ENCODE results near the gene SUPT6H. TPM values are rescaled to one million over a fixed set of nuclear protein-coding genes. Genes with fewer than 3 reads are reported as not detected.

The SUPT6H gene
- total RNA-seq, 1 donor from 2014 or later: 62.4 TPM

GRCh38 chr17:28698253-28698941, 36.4 kb downstream of the SUPT6H start:
- Histone ChIP-seq H3K27me3 (no peaks in the 10 kb centered on the region), H3K4me1 (no peaks in the 10 kb centered on the region), H3K27ac (no peak overlapping the region), H3K9me3 (no peaks in the 10 kb centered on the region), H3K36me3 (peaks cover 98% of the 10 kb centered on the region), H3K4me3 (no peak overlapping the region)
- DNase-seq (no peak), ATAC-seq (no peak)
- TF ChIP-seq, protein P1, sequence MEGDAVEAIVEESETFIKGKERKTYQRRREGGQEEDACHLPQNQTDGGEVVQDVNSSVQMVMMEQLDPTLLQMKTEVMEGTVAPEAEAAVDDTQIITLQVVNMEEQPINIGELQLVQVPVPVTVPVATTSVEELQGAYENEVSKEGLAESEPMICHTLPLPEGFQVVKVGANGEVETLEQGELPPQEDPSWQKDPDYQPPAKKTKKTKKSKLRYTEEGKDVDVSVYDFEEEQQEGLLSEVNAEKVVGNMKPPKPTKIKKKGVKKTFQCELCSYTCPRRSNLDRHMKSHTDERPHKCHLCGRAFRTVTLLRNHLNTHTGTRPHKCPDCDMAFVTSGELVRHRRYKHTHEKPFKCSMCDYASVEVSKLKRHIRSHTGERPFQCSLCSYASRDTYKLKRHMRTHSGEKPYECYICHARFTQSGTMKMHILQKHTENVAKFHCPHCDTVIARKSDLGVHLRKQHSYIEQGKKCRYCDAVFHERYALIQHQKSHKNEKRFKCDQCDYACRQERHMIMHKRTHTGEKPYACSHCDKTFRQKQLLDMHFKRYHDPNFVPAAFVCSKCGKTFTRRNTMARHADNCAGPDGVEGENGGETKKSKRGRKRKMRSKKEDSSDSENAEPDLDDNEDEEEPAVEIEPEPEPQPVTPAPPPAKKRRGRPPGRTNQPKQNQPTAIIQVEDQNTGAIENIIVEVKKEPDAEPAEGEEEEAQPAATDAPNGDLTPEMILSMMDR (IDR thresholded peaks at IDR 0.05): no peak
- intact Hi-C loops (cut with DNase I): no loop called here

DNA sequence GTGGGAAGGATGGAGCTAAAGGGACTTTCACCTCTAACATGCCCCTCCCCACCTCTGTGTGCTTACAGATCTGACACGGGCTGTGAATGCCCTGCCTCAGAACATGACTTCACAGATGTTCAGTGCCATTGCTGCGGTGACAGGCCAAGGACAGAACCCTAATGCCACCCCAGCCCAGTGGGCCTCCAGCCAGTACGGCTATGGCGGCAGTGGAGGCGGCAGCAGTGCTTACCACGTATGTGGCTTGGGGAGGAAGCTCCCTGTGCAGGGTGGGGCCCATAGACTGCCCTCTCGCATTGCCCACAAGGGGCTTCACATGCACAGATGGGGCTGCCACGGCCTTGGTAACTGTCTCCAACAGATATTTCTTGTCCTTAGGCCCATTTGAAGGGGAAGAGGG, 38.3 kb downstream of the SUPT6H start:
- Histone ChIP-seq H3K36me3 (peaks cover 85% of the 10 kb centered on the region), H3K4me3 (no peak overlapping the region), H3K9me3 (no peaks in the 10 kb centered on the region), H3K4me1 (no peaks in the 10 kb centered on the region), H3K27ac (no peak overlapping the region), H3K27me3 (no peaks in the 10 kb centered on the region)
- ATAC-seq (no peak), DNase-seq (no peak)
- TF ChIP-seq, protein P1 (IDR thresholded peaks at IDR 0.05): no peak
- intact Hi-C loops (cut with DNase I): no loop called here

DNA sequence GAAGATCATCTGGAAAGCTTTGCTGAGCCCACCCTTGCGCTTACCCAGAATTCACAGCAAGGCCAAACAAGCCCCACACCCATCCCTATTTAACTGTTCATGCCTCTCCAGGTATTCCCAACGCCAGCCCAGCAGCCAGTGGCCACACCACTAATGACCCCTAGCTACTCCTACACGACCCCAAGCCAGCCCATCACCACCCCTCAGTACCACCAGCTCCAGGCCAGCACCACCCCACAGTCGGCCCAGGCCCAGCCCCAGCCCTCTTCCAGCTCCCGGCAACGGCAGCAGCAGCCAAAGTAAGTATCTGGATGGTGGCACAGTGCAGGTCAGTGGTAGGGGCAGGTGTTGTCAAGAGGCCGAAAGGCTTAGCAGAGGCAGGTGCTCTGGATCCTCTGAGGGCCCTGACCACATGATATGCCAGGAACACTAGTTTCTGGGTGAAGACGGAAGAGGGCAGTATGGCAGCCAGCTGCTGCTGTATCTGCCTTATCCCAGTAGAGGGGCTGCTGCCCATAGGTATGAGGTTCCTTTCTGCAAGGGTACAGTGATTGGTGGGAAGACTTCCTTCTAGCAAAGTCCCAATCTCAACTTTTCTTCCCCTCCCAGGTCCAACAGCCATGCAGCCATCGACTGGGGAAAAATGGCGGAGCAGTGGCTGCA, 39.0 kb downstream of the SUPT6H start:
- Histone ChIP-seq H3K36me3 (peaks cover 78% of the 10 kb centered on the region), H3K9me3 (no peaks in the 10 kb centered on the region), H3K27ac (no peak overlapping the region), H3K4me1 (no peaks in the 10 kb centered on the region), H3K4me3 (no peak overlapping the region), H3K27me3 (no peaks in the 10 kb centered on the region)
- intact Hi-C loops (cut with DNase I): no loop called here
- TF ChIP-seq, protein P1 (IDR thresholded peaks at IDR 0.05): no peak
- ATAC-seq (no peak), DNase-seq (no peak)

DNA sequence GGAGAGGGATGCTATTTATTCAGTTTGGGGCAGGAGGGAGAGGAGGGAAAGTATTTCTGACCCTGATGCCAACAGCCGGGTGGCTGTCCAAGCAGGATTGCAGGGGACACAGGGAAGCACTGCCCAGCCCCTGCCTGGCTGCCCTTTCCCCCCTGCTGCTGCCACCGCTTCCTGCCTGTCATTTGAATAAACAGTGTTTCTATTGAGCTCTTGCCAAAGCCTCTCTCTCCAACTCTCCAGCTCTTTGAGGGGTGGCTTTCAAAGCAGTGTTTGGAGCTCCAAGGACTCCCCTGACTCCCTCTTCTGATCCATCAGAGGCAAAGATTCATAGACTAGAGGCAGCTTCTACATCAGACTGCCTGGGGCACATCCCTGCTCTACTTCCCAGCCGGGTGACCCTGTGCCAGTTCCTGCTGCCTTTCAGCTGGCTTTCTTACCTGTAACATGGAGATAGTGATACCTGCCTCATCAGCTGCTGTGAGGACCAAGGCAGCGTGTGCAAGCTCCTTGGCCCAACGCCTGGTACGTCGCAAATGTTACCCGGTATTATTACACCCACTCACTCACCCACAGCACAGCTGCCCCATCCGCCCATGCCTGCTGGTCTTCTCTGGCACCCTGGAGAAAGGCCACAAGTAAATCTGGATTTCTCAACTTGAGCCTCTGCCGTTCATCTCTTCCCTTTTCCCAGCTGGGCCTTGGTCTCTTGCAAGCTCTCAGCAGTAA, 40.2 kb downstream of the SUPT6H start:
- Histone ChIP-seq H3K27me3 (no peaks in the 10 kb centered on the region), H3K9me3 (no peaks in the 10 kb centered on the region), H3K4me3 (no peak overlapping the region), H3K36me3 (peaks cover 66% of the 10 kb centered on the region), H3K27ac (no peak overlapping the region), H3K4me1 (no peaks in the 10 kb centered on the region)
- TF ChIP-seq, protein P1 (IDR thresholded peaks at IDR 0.05): no peak
- intact Hi-C loops (cut with DNase I): no loop called here
- no peak for ATAC-seq
- DNase-seq: no peak

- Histone ChIP-seq H3K36me3 (peaks cover 60% of the 10 kb centered on the region), H3K4me3 (no peak overlapping the region), H3K9me3 (no peaks in the 10 kb centered on the region), H3K27ac (no peak overlapping the region), H3K27me3 (no peaks in the 10 kb centered on the region), H3K4me1 (no peaks in the 10 kb centered on the region)
- intact Hi-C loops (cut with DNase I): no loop called here
- TF ChIP-seq, protein P1 (IDR thresholded peaks at IDR 0.05): no peak
- DNase-seq (no peak), ATAC-seq (no peak)
These were observed 40.7 kb downstream of the SUPT6H start for GRCh38 chr17:28702752-28703150.

Measured in upper lobe of right lung (tissue), 1 donor.